IgD-negative memory B cell (primary cell): Measurements from ENCODE around the gene SLC27A3. TPM values are rescaled to one million over a fixed set of nuclear protein-coding genes. Genes with fewer than 3 reads are reported as not detected.

Source experiments
- H3K27ac Mint-ChIP-seq, 3 donors: one replicate each; pipeline ENCODE4 v1.8.0; 2020 to 2022; ENCODE audit warnings: mild to moderate bottlenecking in 3 of 3, mixed read lengths in 3 of 3, moderate library complexity in 1 of 3
- H3K27me3 Mint-ChIP-seq: one replicate; pipeline ENCODE4 v1.8.0; 2021; ENCODE audit warnings: mixed read lengths
- H3K36me3 Mint-ChIP-seq: one replicate; pipeline ENCODE4 v1.8.0; 2020; ENCODE audit warnings: mild to moderate bottlenecking, mixed read lengths
- H3K4me1 Mint-ChIP-seq, 3 donors: one replicate each; pipeline ENCODE4 v1.8.0; 2020 to 2022; ENCODE audit warnings: mixed read lengths in 3 of 3, mild to moderate bottlenecking in 1 of 3
- H3K4me3 Mint-ChIP-seq, 4 donors: one replicate each; pipeline ENCODE4 v1.8.0; 2020 to 2022; ENCODE audit warnings: mild to moderate bottlenecking in 4 of 4, mixed read lengths in 4 of 4, moderate library complexity in 3 of 4
- H3K9me3 Mint-ChIP-seq, 3 donors: one replicate each; pipeline ENCODE4 v1.8.0; 2020 to 2021; ENCODE audit warnings: mixed read lengths in 3 of 3, mild to moderate bottlenecking in 1 of 3
- polyA plus RNA-seq: library from polyadenylated mRNA; unstranded; fragments of 300-500 nt; fragmentation: Illumina TruSeq; gene quantifications from one replicate; pipeline ENCODE4 v1.2.3, GENCODE V29; 2021

The SLC27A3 gene
- polyA plus RNA-seq, 1 donor from 2014 or later: 12.9 TPM

DNA sequence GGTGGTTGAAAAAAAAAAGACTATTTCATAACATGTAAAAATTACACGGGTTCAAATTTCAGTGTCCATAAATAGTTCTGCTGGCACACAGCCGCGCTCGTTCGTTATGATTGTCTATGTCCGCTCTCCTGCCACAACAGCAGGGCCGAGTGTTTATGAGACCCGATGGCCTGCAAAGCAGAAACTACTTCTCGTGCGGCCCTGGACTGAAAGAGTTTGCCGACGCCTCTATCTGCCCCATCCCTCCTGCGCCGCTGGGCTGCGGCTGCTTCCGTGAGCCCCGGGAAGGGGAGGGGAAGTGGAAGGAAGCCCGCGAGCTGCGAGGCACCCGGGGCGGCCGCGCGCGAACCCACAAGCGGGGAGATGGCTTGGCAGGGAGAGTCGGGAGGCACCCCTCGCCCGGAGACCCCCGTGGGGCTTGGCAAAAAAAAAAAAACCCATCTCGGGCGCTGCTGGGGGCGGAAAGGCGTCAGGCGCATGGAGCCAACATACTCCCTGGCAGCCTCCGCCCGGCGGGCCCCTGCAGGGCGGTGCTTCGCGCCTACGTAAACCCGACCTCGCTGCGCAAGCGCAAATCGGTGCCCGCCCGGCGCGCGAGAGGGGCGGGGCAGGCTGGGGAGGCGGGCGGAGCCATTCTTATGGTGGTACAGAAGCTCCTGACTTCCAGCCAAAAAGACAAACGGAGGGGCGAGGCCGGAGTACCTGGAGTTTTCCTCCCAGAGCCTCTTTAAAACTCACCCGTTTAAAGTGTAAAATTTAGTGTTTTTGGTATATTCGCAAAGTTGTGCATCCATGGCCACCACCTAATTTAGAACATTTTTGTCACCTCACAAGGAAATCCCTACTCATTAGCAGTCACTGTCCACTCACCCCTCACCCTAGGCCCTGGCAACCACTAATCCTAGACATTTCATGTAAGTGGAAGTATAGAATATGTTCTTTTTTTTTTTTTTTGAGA lies 8.3 kb downstream of the SLC27A3 start:
- Mint-ChIP-seq H3K4me1 (peaks cover 12 to 18% (median 17%) of the 10 kb centered on the region in 3 donors), H3K27ac (peak overlapping the region; percentile 76 to 98 (median 91))

DNA sequence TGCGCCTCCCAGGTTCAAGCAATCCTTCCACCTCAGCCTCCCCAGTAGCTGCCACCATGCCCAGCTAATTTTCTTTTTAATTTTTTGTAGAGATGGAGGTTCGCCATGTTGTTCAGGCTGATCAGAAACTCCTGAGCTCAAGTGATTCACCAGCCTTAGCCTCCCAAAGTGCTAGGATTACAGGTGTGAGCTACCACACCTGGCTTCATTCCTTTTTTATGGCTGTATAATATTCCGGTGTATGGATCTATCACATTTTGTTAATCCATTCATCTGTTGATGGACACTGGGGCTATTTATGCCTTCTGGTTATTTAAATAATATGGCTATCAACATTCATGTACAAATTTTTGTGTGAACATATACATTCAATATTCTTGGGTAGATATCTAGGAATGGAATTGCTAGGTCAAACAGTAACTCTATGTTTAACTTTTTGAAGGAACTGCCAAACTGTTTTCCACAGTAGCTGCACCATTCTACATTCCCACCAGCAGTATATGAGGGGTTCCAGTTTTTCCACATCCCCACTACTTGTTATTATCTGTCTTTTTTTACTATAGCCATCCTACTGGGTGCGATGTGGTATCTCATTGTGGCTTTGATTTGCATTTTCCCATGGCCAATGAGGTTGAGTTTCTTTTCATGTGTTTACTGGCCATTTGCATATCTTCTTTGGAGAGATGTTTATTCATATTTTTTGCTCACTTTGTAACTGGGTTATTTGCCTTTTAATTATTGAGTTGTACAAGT lies 11.0 kb downstream of the SLC27A3 start:
- no peak overlapping the region for H3K4me3 Mint-ChIP-seq
- peak overlapping the region in 1 of 3 donors; percentile 5 for H3K27ac Mint-ChIP-seq
- H3K36me3 Mint-ChIP-seq: peaks cover 1% of the 10 kb centered on the region
- H3K9me3 Mint-ChIP-seq: no peaks in the 10 kb centered on the region
- H3K4me1 Mint-ChIP-seq: peaks cover 30 to 36% (median 36%) of the 10 kb centered on the region in 3 donors
- H3K27me3 Mint-ChIP-seq: no peaks in the 10 kb centered on the region

More for the DNA sequence above, 8.3 kb downstream of the SLC27A3 start:
- Mint-ChIP-seq H3K27me3 (no peaks in the 10 kb centered on the region), H3K9me3 (no peaks in the 10 kb centered on the region), H3K4me3 (peak overlapping the region; percentile 90 to 99 (median 92)), H3K36me3 (peaks cover 1% of the 10 kb centered on the region)

DNA sequence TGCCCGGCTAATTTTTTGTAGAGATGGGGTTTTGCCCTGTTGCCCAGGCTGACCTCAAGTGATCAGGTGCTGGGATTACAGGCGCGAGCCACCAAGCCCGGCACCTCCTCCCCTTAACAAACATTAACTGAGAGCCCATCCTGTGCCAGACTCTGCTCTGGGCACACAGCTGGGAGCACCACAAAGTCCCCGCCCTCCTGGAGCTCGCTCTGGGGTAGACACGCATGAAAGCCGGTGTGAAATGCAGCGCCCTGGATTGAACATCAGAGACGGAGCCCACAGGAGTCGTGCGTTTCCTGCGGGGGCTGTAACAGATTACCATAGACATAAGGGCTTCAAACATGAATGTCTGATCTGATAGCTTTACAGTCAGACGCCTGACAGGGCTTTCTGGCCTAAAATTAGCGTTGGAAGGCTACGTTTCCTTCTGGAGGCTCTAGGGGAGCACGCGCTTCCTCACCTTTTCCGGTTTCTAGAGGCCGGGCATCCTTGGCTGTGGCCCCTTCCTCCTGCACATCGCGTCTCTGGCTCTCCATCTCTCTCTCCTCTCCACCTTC lies 14.3 kb downstream of the SLC27A3 start:
- H3K36me3 Mint-ChIP-seq: no peaks in the 10 kb centered on the region
- H3K4me3 Mint-ChIP-seq: peak overlapping the region; percentile 40 to 71 (median 52)
- peak overlapping the region; percentile 10 to 90 (median 76) for H3K27ac Mint-ChIP-seq

DNA sequence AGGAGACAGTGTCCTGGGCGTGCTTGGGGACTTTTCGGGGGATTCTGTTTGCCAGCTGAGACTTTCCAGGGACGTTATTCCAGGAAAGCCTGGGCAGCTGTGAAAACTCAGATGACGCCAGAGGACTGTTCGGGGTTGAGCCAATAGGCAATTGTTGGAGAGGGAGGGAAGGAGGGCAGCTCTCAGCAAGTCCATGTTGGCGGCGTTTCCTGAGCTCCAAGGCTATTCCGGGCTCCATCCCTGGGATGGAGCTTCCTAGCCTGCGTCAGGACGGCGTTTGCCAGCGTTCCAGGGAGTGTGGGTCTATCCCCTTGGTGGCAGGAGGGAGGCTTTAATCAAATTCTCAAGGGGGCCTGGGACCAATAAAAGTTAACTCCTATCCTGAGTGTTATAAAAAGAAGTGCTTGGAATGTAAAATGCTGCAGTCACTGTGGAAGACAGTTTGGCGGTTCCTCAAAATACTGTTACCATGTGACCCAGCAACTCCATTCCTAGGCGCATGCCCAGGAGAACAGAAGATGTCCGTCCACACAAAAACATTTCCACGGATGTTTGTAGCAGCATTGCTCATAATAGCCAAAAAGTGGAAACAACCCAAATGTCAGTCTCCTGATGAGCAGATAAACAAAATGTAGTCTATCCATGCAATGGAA lies 15.2 kb downstream of the SLC27A3 start:
- Mint-ChIP-seq H3K27me3 (no peaks in the 10 kb centered on the region), H3K9me3 (no peaks in the 10 kb centered on the region), H3K27ac (peak overlapping the region; percentile 10 to 95 (median 76)), H3K4me1 (peaks cover 27 to 32% (median 32%) of the 10 kb centered on the region in 3 donors), H3K36me3 (no peaks in the 10 kb centered on the region), H3K4me3 (peak overlapping the region; percentile 49 to 82 (median 60))

More for the DNA sequence above, 14.3 kb downstream of the SLC27A3 start:
- no peaks in the 10 kb centered on the region for H3K9me3 Mint-ChIP-seq
- peaks cover 32 to 36% (median 34%) of the 10 kb centered on the region in 3 donors for H3K4me1 Mint-ChIP-seq
- H3K27me3 Mint-ChIP-seq: no peaks in the 10 kb centered on the region

DNA sequence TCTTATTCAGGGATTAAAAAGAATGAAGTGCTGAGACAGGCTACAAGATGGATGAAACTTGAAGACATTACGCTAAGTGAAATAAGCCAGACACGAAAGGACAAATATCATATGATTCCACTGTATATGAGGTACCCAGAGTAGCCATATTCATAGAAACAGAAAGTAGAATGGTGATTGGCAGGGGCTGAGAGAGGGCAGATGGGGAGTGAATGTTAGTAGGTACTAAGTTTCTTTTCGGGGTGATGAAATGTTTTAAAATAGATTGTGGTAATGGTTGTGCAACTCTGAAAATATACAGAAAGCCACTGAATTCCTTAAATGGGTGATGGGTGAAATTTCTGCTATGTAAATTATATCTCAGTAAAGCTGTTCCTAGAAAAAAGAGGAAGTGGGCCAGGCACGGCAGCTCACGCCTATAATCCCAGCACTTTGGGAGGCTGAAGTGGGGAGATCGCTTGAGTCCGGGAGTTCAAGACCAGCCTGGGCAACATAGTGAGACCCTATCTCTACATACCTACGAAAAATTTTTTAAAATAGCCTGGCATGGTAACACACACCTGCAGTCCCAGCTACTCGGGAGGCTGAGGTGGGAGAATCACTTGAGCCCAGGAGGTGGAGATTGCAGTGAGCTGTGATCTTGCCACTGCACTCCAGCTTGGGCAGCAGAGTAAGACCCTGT lies 15.9 kb downstream of the SLC27A3 start:
- no peaks in the 10 kb centered on the region for H3K27me3 Mint-ChIP-seq
- peaks cover 24 to 31% (median 30%) of the 10 kb centered on the region in 3 donors for H3K4me1 Mint-ChIP-seq
- no peaks in the 10 kb centered on the region for H3K36me3 Mint-ChIP-seq
- peak overlapping the region; percentile 49 to 82 (median 60) for H3K4me3 Mint-ChIP-seq
- H3K9me3 Mint-ChIP-seq: no peaks in the 10 kb centered on the region
- peak overlapping the region; percentile 10 to 95 (median 76) for H3K27ac Mint-ChIP-seq

DNA sequence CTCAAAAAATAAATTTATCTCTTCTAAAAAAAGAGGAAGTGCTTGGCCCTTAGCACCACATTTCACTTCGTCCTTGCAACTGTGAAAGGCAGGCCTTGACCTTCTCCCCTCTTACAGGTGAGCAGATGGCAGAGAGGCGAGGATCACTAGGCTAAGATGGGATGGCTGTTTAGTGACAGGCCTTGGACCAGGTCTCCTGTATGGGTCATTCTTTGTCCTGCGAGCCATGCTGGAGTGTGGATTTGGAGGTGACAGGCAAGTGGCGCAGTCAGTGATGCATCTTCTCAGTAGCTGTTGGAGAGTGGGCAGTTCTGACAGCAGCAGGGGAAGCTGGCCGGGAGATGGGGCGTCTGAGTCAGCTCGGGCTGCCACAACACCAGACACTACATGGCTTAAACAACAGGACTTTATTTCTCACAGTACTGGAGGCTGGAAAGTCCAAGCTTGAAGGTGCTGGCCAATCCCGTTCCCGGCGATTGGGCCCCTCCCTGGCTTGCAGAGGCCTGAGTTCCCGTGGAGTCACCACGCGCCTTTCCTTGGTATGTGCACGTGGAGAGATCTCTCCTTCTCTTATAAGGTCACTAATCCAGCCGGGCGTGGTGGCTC lies 16.5 kb downstream of the SLC27A3 start:
- Mint-ChIP-seq H3K9me3 (no peaks in the 10 kb centered on the region), H3K27ac (peak overlapping the region; percentile 10 to 95 (median 76)), H3K27me3 (no peaks in the 10 kb centered on the region), H3K36me3 (no peaks in the 10 kb centered on the region), H3K4me1 (peaks cover 24 to 34% (median 28%) of the 10 kb centered on the region in 3 donors), H3K4me3 (peak overlapping the region; percentile 3 to 82 (median 47))

DNA sequence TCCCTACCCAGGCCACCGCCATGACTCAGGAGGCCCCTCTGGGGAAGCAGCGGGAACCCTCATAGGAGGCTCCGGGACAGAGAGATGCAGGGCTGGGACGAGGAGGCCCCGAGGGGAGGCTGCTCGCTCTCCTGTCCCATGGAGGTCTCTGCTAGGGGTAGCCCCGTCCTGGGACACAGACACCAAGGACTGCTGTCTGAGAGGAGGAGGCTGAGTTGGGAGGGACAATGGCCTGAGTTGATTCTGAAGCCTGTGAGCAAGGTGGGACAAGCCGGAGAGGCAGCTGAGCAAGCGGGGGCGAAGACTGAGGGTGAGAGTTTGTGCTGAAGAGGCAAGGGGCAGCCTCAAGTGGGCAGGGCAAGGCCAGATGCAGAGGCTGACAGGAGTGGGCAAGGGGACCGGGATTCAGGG lies 17.4 kb downstream of the SLC27A3 start:
- H3K4me1 Mint-ChIP-seq: peaks cover 28 to 38% (median 32%) of the 10 kb centered on the region in 3 donors

DNA sequence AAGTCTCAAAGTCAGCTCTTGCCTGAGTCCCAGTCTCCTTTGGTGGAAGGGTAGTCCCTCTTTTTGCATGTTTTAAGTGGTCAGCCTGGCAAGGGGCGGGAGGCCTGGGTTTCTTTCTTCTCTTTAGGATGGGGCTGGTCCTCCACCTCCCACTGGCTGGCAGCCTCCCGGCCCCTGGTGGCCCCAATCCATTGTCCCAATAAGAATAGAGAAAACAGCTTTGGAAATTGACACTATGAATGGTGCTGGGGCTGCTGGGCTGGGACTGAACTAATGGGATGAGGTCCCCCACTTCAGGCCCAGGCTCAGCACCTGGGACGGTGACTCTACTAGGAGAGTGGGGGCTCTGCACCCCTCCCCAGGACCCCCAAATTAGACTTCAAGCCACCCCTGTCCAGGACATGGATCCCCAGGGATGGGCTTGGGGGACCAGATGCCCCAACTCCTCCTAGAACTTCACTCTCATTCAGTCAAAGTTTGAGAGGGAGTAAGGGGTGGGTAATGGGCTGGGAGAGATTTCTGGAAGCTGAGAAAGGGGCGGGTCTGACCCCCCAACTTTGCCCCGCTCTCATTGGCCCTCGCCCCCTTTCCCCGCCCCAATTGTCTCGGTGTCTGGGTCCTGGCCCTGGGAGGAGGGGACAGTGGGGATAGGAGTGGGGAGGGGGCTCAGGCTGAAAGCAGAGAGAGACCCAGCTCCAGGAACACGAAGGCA lies 18.2 kb downstream of the SLC27A3 start:
- Mint-ChIP-seq H3K9me3 (no peaks in the 10 kb centered on the region), H3K36me3 (no peaks in the 10 kb centered on the region), H3K27ac (no peak overlapping the region), H3K27me3 (no peaks in the 10 kb centered on the region), H3K4me3 (no peak overlapping the region), H3K4me1 (peaks cover 28 to 35% (median 31%) of the 10 kb centered on the region in 3 donors)

More for the DNA sequence above, 17.4 kb downstream of the SLC27A3 start:
- H3K9me3 Mint-ChIP-seq: no peaks in the 10 kb centered on the region
- no peaks in the 10 kb centered on the region for H3K27me3 Mint-ChIP-seq
- H3K4me3 Mint-ChIP-seq: no peak overlapping the region
- no peak overlapping the region for H3K27ac Mint-ChIP-seq
- no peaks in the 10 kb centered on the region for H3K36me3 Mint-ChIP-seq

DNA sequence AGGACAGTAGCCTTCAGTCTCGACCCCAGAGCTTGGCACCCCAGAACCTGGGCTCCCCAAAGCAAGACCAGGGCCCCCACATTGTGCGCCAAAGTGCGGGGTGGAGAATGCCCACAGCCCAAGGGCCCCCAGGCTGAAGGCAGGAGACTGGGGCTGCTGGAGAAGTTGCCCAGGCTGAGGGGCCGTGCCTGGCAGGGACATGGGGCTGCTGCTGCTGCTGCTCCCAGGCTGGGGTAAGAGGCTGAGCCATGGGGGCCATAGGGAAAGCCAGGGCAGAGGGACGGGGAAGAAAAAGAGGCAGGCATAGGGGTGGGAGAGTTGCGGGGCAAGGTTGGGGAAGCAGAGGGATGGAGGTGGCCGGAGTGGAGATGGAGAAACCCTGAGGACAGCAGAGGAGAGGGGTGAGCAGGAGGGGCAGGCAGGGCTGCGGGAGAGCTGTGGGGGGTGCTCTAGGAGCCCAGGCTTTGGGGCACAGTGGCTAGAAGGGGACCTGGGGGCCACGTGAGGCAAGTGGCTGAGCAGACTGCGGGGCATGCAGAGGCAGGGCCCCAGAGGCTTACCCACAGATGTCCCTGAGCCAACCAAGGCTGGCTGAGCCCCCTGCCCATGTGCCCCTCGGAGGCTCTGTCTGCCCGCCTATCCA lies 18.9 kb downstream of the SLC27A3 start:
- H3K36me3 Mint-ChIP-seq: no peaks in the 10 kb centered on the region
- no peaks in the 10 kb centered on the region for H3K9me3 Mint-ChIP-seq
- no peaks in the 10 kb centered on the region for H3K27me3 Mint-ChIP-seq
- H3K27ac Mint-ChIP-seq: no peak overlapping the region
- H3K4me1 Mint-ChIP-seq: peaks cover 24 to 35% (median 27%) of the 10 kb centered on the region in 3 donors
- no peak overlapping the region for H3K4me3 Mint-ChIP-seq

DNA sequence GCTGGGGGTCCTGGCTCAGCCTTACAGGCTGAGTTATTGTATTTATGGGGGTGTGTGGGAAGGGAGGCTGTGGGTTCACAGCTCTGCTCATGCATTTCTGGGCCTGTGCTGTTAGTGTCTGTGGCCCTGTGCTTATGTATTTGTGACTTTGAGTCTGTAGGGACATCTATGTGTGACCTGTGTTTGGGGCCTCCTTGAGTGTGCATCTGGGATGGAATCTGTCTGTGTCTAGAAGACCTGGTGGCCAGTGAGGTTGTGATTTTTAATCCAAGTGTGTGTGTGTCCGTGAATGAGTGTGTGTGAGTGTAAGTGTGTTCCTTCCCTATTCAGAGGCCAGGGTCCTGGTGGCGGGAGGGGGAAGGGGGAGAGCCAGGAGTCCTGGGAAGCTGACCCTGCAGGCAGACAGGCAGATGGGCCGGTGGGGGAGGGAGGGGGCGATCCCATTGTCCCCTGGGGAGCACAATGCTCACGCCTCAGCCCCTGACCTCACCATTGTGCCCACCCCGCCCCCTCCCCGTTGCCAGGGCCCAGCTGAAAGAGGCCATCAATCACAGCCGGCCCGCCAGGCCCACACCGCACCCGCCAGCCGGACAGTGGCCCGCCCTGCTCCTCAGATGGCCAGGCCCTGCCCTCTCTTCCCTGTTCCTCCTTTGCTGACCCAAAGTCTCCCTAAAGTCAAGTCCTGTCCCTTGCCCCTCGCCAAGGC lies 19.6 kb downstream of the SLC27A3 start:
- Mint-ChIP-seq H3K36me3 (no peaks in the 10 kb centered on the region), H3K27me3 (no peaks in the 10 kb centered on the region), H3K27ac (no peak overlapping the region), H3K4me1 (peaks cover 20 to 30% (median 27%) of the 10 kb centered on the region in 3 donors), H3K4me3 (no peak overlapping the region), H3K9me3 (no peaks in the 10 kb centered on the region)

DNA sequence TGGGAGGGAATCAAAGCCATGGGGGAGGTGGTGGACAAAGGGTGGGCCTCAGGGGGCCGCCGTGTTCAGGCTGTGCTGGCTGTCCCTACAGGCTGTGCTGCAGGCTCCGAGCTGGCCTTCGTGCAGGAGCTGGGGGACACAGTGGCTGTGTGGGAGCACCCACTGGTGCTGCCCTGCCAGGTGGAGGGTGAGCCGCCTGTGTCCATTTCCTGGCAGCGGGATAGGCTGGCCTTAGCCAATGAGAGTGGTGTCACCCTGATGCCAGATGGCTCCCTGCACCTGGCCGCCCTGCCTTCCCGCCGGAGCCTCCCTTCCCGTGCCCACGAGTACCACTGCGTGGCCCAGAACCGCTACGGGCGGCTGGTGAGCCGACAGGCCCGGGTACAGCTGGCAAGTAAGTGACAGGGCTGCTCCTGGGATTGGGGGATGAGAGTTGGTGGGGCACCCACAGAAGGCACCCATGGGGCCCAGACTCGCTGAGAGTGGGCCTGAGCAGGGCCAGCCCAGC lies 20.2 kb downstream of the SLC27A3 start:
- Mint-ChIP-seq H3K36me3 (no peaks in the 10 kb centered on the region), H3K4me3 (no peak overlapping the region), H3K27ac (no peak overlapping the region), H3K27me3 (no peaks in the 10 kb centered on the region), H3K9me3 (no peaks in the 10 kb centered on the region), H3K4me1 (peaks cover 15 to 25% (median 21%) of the 10 kb centered on the region in 3 donors)
